GM11168 (cell line): ENCODE measurements around the gene UPP1.
"Not testable (repeated sequence)": the region's sequence is repeated elsewhere in the genome, so short reads cannot be mapped to it uniquely, and the experiment has no call there.

ENCODE experiments used
- in situ Hi-C: fragments of 300-500 bp; cut with MboI; formaldehyde crosslinking; loops from one replicate; pipeline ENCODE4 v1.12.0; 2022; ENCODE audit warnings: low sequenced_read_pairs; ENCODE audit not compliant: unreplicated experiment

The UPP1 gene

GRCh38 chr7:48108959-48109847, 20.1 kb downstream of the UPP1 start:
- in situ Hi-C loops, result no loop called here

- in situ Hi-C loops, result no loop called here
These were observed 21.0 kb downstream of the UPP1 start for GRCh38 chr7:48109848-48110663.

GRCh38 chr7:48110868-48111267, 21.8 kb downstream of the UPP1 start:
- in situ Hi-C loops, result no loop called here

GRCh38 chr7:48111596-48111995, 22.5 kb downstream of the UPP1 start:
- in situ Hi-C loops, result no loop called here

GRCh38 chr7:48112401-48113165, 23.5 kb downstream of the UPP1 start:
- in situ Hi-C loops, result no loop called here

GRCh38 chr7:48113275-48113674, 24.2 kb downstream of the UPP1 start:
- in situ Hi-C loops, result no loop called here

GRCh38 chr7:48114115-48114514, 25.1 kb downstream of the UPP1 start:
- in situ Hi-C loops, result no loop called here

GRCh38 chr7:48114589-48114988, 25.5 kb downstream of the UPP1 start:
- in situ Hi-C loops, result no loop called here

- in situ Hi-C loops, result no loop called here
These were observed 27.0 kb downstream of the UPP1 start for GRCh38 chr7:48116043-48116442.

GRCh38 chr7:48118041-48118440, 29.0 kb downstream of the UPP1 start:
- in situ Hi-C loops, result no loop called here

- in situ Hi-C loops, result not testable (repeated sequence)
These were observed 31.5 kb downstream of the UPP1 start for GRCh38 chr7:48120536-48120935.

GRCh38 chr7:48126037-48126436, 37.0 kb downstream of the UPP1 start:
- in situ Hi-C loops, result no loop called here

GRCh38 chr7:48130658-48131108, 41.6 kb downstream of the UPP1 start:
- in situ Hi-C loops, result no loop called here

GRCh38 chr7:48132792-48133191, 43.7 kb downstream of the UPP1 start:
- in situ Hi-C loops, result no loop called here

GRCh38 chr7:48139459-48139858, 50.4 kb downstream of the UPP1 start:
- in situ Hi-C loops, result no loop called here

GRCh38 chr7:48140001-48140681, 51.1 kb downstream of the UPP1 start:
- in situ Hi-C loops, result no loop called here

- in situ Hi-C loops, result no loop called here
These were observed 52.5 kb downstream of the UPP1 start for GRCh38 chr7:48141521-48141920.

- in situ Hi-C loops, result no loop called here
These were observed 55.3 kb downstream of the UPP1 start for GRCh38 chr7:48144291-48144768.

- in situ Hi-C loops, result no loop called here
These were observed 58.1 kb downstream of the UPP1 start for GRCh38 chr7:48147078-48147591.

GRCh38 chr7:48147690-48148089, 58.6 kb downstream of the UPP1 start:
- in situ Hi-C loops, result not testable (repeated sequence)
